OCI-LY3 (cell line): ENCODE results near the gene SYTL5.

ENCODE experiments used
- H2AFZ ChIP-seq: fragments of 200-600, 300-600 bp; shearing (Covaris generic); 2 replicates; pipeline ENCODE4 v1.6.0; 2014; ENCODE audit warnings: antibody characterized with exemption, low read depth, low read length
- H3K27ac ChIP-seq: fragments of 200-600, 300-600 bp; sonication (generic); 2 replicates; pipeline ENCODE4 v1.5.1; 2014; ENCODE audit warnings: mild to moderate bottlenecking, low read length, moderate library complexity, mixed read lengths
- H3K27me3 ChIP-seq: fragments of 200-600, 300-600 bp; sonication (generic); 2 replicates; pipeline ENCODE4 v1.6.1; 2014; ENCODE audit warnings: low read depth, low read length, mixed read lengths
- H3K36me3 ChIP-seq: fragments of 200-600, 300-600 bp; sonication (generic); replicated peaks from 2 replicates; pipeline ENCODE3; 2014; ENCODE audit warnings: low read depth, low read length, mixed read lengths
- H3K4me1 ChIP-seq: fragments of 300-600, 200-600 bp; sonication (generic); 2 replicates; pipeline ENCODE4 v1.6.1; 2014; ENCODE audit warnings: low read length, mixed read lengths
- H3K4me2 ChIP-seq: fragments of 200-600, 300-600 bp; sonication (generic); 2 replicates; pipeline ENCODE4 v1.6.1; 2014; ENCODE audit warnings: low read length, mixed read lengths
- H3K4me3 ChIP-seq: fragments of 300-600, 200-600 bp; sonication (generic); 2 replicates; pipeline ENCODE4 v1.5.1; 2014; ENCODE audit warnings: antibody characterized with exemption, mild to moderate bottlenecking, low read length, moderate library complexity
- H3K79me2 ChIP-seq: fragments of 300-600, 200-600 bp; shearing (Covaris generic); 2 replicates; pipeline ENCODE4 v1.6.1; 2014; ENCODE audit warnings: mild to moderate bottlenecking, low read length, mixed read lengths
- H3K9ac ChIP-seq: fragments of 300-600, 200-600 bp; shearing (Covaris generic); 2 replicates; pipeline ENCODE4 v1.6.0; 2014; ENCODE audit warnings: mild to moderate bottlenecking, low read length, moderate library complexity
- H3K9me3 ChIP-seq: fragments of 200-600, 300-600 bp; shearing (Covaris generic); 2 replicates; pipeline ENCODE4 v1.6.1; 2014; ENCODE audit warnings: low read length, mixed read lengths; ENCODE audit not compliant: insufficient read depth
- H4K20me1 ChIP-seq: fragments of 200-600, 300-600 bp; sonication (generic); 2 replicates; pipeline ENCODE4 v1.6.1; 2016; ENCODE audit warnings: low read length, mixed read lengths; ENCODE audit not compliant: insufficient read depth
- CTCF ChIP-seq: fragments of 200-600, 300-600 bp; sonication (generic); IDR thresholded peaks from 2 replicates; pipeline ENCODE4 v1.5.1; 2014; ENCODE audit warnings: antibody characterized with exemption, low read length, low read depth
- EZH2phosphoT487 ChIP-seq: fragments of 200-600 bp; shearing (Covaris generic); IDR thresholded peaks from 2 replicates; pipeline ENCODE4 v1.6.1; 2018; ENCODE audit warnings: antibody characterized with exemption, mixed run types, low read depth

Gene SYTL5

GRCh38 chrX:37993837-37994619 lies 12.3 kb upstream of the SYTL5 start:
- no peaks in the 10 kb centered on the region for H3K79me2 ChIP-seq
- no peaks in the 10 kb centered on the region for H3K9me3 ChIP-seq

DNA sequence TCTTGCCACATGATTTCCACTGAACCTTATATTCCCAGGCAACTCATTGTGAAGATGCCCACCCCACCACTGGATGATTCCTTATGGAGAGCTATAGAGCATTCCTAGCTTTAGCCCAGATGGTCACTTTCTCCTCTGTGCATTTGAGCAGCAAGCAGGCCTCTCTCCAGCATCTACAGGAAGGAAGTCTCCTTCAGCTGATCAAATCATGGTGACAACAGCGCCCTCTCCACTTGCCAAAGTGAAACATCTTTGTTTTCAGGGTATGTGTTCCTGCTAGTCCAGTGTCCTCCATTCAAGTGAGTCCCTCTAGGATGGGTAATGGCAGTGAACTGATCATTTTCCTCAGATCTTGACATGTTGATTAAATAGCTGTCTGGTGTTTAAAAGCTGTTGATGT lies 10.9 kb upstream of the SYTL5 start:
- H2AFZ ChIP-seq: no peak overlapping the region
- H3K27me3 ChIP-seq: no peaks in the 10 kb centered on the region
- no peaks in the 10 kb centered on the region for H3K9me3 ChIP-seq
- H3K79me2 ChIP-seq: no peaks in the 10 kb centered on the region
- H3K27ac ChIP-seq: no peak overlapping the region
- TF ChIP-seq CTCF: no peak; the same call in 1 of the 2 replicates
- no peak overlapping the region for H3K9ac ChIP-seq
- H4K20me1 ChIP-seq: no peaks in the 10 kb centered on the region
- H3K36me3 ChIP-seq: no peaks in the 10 kb centered on the region
- no peak overlapping the region for H3K4me2 ChIP-seq
- no peak overlapping the region for H3K4me3 ChIP-seq
- no peaks in the 10 kb centered on the region for H3K4me1 ChIP-seq

More at GRCh38 chrX:37993837-37994619, 12.3 kb upstream of the SYTL5 start:
- Histone ChIP-seq H3K4me2 (no peak overlapping the region), H3K9ac (no peak overlapping the region), H3K4me3 (no peak overlapping the region), H2AFZ (no peak overlapping the region), H3K27ac (no peak overlapping the region), H3K36me3 (no peaks in the 10 kb centered on the region), H3K4me1 (no peaks in the 10 kb centered on the region), H4K20me1 (no peaks in the 10 kb centered on the region), H3K27me3 (no peaks in the 10 kb centered on the region)
- TF ChIP-seq EZH2phosphoT487: no peak
- no peak for TF ChIP-seq CTCF

- Histone ChIP-seq H3K27ac (no peak overlapping the region), H3K9ac (no peak overlapping the region), H4K20me1 (no peaks in the 10 kb centered on the region), H3K4me2 (no peak overlapping the region), H2AFZ (no peak overlapping the region), H3K36me3 (no peaks in the 10 kb centered on the region), H3K79me2 (no peaks in the 10 kb centered on the region), H3K4me1 (no peaks in the 10 kb centered on the region), H3K9me3 (no peaks in the 10 kb centered on the region), H3K27me3 (no peaks in the 10 kb centered on the region), H3K4me3 (no peak overlapping the region)
- TF ChIP-seq EZH2phosphoT487 (no peak), CTCF (no peak)
Observed at GRCh38 chrX:37997096-37997495, 9.3 kb upstream of the SYTL5 start.

DNA sequence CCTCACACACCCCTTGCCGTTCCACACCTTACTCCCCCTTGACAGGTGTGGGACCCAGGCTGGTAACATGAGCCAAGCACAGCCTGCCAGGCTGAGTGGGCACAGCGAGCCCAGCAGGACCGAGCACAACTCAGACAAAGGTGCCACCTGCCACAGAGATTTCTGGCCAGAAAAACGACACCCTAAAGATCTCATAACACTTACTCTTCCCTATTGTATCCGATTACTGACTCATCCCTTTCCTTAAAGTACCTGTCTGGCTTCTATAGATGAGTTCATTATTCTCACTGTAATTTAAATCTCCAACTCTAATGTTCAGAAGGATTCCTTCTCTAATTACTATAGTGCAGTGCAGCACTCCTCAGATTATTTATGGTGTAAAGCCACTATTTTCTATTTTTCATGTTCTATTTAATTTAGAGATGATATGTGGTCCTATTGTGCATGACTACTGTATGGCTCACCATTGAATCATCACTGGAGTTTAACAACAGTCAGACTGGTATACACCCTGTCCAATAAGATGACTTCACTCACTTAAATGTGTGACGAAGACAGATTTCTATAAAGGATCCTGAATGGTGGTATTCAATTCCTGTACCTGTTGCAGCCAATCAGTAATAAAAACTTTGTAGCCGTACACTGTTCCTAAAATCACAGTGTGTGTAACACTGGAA lies 7.6 kb upstream of the SYTL5 start:
- no peaks in the 10 kb centered on the region for H3K9me3 ChIP-seq
- H3K4me1 ChIP-seq: no peaks in the 10 kb centered on the region

More for the DNA sequence above, 7.6 kb upstream of the SYTL5 start:
- no peaks in the 10 kb centered on the region for H3K36me3 ChIP-seq
- no peak overlapping the region for H2AFZ ChIP-seq
- H3K4me3 ChIP-seq: no peak overlapping the region
- no peaks in the 10 kb centered on the region for H3K79me2 ChIP-seq
- no peaks in the 10 kb centered on the region for H4K20me1 ChIP-seq
- no peaks in the 10 kb centered on the region for H3K27me3 ChIP-seq
- TF ChIP-seq CTCF (no peak), EZH2phosphoT487 (no peak)
- H3K9ac ChIP-seq: no peak overlapping the region
- no peak overlapping the region for H3K4me2 ChIP-seq
- no peak overlapping the region for H3K27ac ChIP-seq
